PFSK-1 (cell line): ENCODE measurements around the gene CNNM4.

Experiments used
- POLR2AphosphoS5 ChIP-seq: IDR thresholded peaks from 2 replicates; pipeline ENCODE4 v1.6.1; 2012; ENCODE audit warnings: low read depth, mild to moderate bottlenecking, control low read depth, low read length, moderate library complexity
- TF ChIP-seq, protein P1 (sequence below), 2 experiments: IDR thresholded peaks; 2 replicates each; pipeline versions ENCODE4 v1.6.1 to v1.8.0; 2011 to 2012; ENCODE audit warnings: low read depth in 2 of 2, low read length in 2 of 2, control low read depth in 1 of 2, inconsistent platforms in 1 of 2, mild to moderate bottlenecking in 1 of 2, moderate library complexity in 1 of 2; ENCODE audit not compliant: insufficient read depth in 1 of 2

- TF ChIP-seq, protein P1, sequence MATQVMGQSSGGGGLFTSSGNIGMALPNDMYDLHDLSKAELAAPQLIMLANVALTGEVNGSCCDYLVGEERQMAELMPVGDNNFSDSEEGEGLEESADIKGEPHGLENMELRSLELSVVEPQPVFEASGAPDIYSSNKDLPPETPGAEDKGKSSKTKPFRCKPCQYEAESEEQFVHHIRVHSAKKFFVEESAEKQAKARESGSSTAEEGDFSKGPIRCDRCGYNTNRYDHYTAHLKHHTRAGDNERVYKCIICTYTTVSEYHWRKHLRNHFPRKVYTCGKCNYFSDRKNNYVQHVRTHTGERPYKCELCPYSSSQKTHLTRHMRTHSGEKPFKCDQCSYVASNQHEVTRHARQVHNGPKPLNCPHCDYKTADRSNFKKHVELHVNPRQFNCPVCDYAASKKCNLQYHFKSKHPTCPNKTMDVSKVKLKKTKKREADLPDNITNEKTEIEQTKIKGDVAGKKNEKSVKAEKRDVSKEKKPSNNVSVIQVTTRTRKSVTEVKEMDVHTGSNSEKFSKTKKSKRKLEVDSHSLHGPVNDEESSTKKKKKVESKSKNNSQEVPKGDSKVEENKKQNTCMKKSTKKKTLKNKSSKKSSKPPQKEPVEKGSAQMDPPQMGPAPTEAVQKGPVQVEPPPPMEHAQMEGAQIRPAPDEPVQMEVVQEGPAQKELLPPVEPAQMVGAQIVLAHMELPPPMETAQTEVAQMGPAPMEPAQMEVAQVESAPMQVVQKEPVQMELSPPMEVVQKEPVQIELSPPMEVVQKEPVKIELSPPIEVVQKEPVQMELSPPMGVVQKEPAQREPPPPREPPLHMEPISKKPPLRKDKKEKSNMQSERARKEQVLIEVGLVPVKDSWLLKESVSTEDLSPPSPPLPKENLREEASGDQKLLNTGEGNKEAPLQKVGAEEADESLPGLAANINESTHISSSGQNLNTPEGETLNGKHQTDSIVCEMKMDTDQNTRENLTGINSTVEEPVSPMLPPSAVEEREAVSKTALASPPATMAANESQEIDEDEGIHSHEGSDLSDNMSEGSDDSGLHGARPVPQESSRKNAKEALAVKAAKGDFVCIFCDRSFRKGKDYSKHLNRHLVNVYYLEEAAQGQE (IDR thresholded peaks at IDR 0.05; ENCODE audit: insufficient read depth in 1 of 2, low read depth in 2 of 2, low read length in 2 of 2), result no peak
- TF ChIP-seq POLR2AphosphoS5, result no peak
These were observed 25.7 kb upstream of the CNNM4 start for GRCh38 chr2:96734880-96735583.
